CD4-positive, alpha-beta T cell (primary cell): ENCODE measurements around the gene SAYSD1. TPM values are rescaled to one million over a fixed set of nuclear protein-coding genes. Genes with fewer than 3 reads are reported as not detected.

ENCODE experiments used
- ATAC-seq: fragments of 200-7000 bp; cut with Tn5 transposase; one replicate; pipeline ENCODE4 v1.10.0; 2022; ENCODE audit warnings: mild to moderate bottlenecking; ENCODE audit not compliant: poor library complexity
- CTCF ChIA-PET: fragments of 350-600 bp; sonication (Branson Sonifier 250); formaldehyde crosslinking; loops from one replicate; lab custom pipeline; 2021; ENCODE audit warnings: antibody characterized with exemption, inconsistent platforms; lab: Charles Lee
- POLR2A ChIA-PET: fragments of 350-600 bp; sonication (Branson Sonifier 250); formaldehyde crosslinking; loops from one replicate; lab custom pipeline; 2021; ENCODE audit warnings: antibody characterized with exemption, inconsistent platforms; lab: Charles Lee
- DNase-seq, 14 experiments: peaks; one replicate each; pipeline ENCODE4 v3.0.0-alpha.2; 2013 to 2020; ENCODE audit warnings: mixed read lengths in 2 of 14
- H3K27ac ChIP-seq, 2 donors: one replicate each; pipeline versions ENCODE4 v1.5.1 to v1.7.0; 2013; ENCODE audit warnings: low read length in 2 of 2, low read depth in 1 of 2, mild to moderate bottlenecking in 1 of 2
- H3K27me3 ChIP-seq, 2 experiments: 1 replicate in 1 of 2; 2 replicates in 1 of 2; pipeline versions ENCODE4 v1.6.1 to v1.7.0; 2013; ENCODE audit warnings: low read length in 2 of 2, control low read depth in 1 of 2, mild to moderate bottlenecking in 1 of 2, moderate library complexity in 1 of 2; ENCODE audit not compliant: insufficient read depth in 2 of 2, control insufficient read depth in 1 of 2
- H3K36me3 ChIP-seq: one replicate; pipeline ENCODE4 v1.6.1; 2013; ENCODE audit warnings: low read length, control low read depth; ENCODE audit not compliant: insufficient read depth
- H3K4me1 ChIP-seq: one replicate; pipeline ENCODE4 v1.6.1; 2013; ENCODE audit warnings: low read length, control low read depth; ENCODE audit not compliant: insufficient read depth
- H3K4me3 ChIP-seq: one replicate; pipeline ENCODE4 v1.5.1; 2013; ENCODE audit warnings: mild to moderate bottlenecking, low read length, moderate library complexity
- H3K9me3 ChIP-seq, 2 experiments: 1 replicate in 1 of 2; 2 replicates in 1 of 2; pipeline versions ENCODE4 v1.6.1 to v1.7.0; 2013; ENCODE audit warnings: low read length in 2 of 2, mild to moderate bottlenecking in 2 of 2, control low read depth in 1 of 2, moderate library complexity in 1 of 2; ENCODE audit not compliant: control insufficient read depth in 1 of 2, insufficient read depth in 1 of 2
- H3K27ac Mint-ChIP-seq: one replicate; pipeline ENCODE4 v1.8.0; 2020; ENCODE audit warnings: mixed read lengths
- H3K27me3 Mint-ChIP-seq: one replicate; pipeline ENCODE4 v1.8.0; 2021; ENCODE audit warnings: mixed read lengths
- H3K36me3 Mint-ChIP-seq: one replicate; pipeline ENCODE4 v1.8.0; 2021; ENCODE audit warnings: low read depth, mixed read lengths
- H3K4me1 Mint-ChIP-seq: one replicate; pipeline ENCODE4 v1.8.0; 2021; ENCODE audit warnings: low read depth, mixed read lengths
- H3K4me3 Mint-ChIP-seq: one replicate; pipeline ENCODE4 v1.8.0; 2020; ENCODE audit warnings: mild to moderate bottlenecking, mixed read lengths
- H3K9me3 Mint-ChIP-seq: one replicate; pipeline ENCODE4 v1.8.0; 2020; ENCODE audit warnings: mixed read lengths
- CTCF ChIP-seq: fragments of 200-600 bp; IDR thresholded peaks from one replicate; pipeline ENCODE4 v1.8.0; 2022; ENCODE audit warnings: antibody characterized with exemption, mild to moderate bottlenecking
- intact Hi-C, 2 experiments: fragments of 100-400 bp; cut with DNase I in 1 of 2; cut with micrococcal nuclease in 1 of 2; formaldehyde crosslinking; loops; one replicate each; pipeline versions ENCODE4 v1.15.1 to v1.9.0; 2023 to 2025; cut with DNase I, micrococcal nuclease
- total RNA-seq, 174 experiments: library from RNA in 2 of 174; stranded (reverse) in 2 of 174; gene quantifications; one replicate each; pipeline ENCODE4 v1.2.3 and lab custom pipeline; 2021 to 2026

Gene SAYSD1
- total RNA-seq, 2 experiments from 2014 or later = 18.7 to 21.3 TPM

- Histone ChIP-seq H3K4me1 (no peaks in the 10 kb centered on the region), H3K27me3 (no peaks in the 10 kb centered on the region), H3K4me3 (no peak overlapping the region), H3K27ac (no peak overlapping the region), H3K9me3 (no peaks in the 10 kb centered on the region), H3K36me3 (no peaks in the 10 kb centered on the region)
- ATAC-seq (no peak), DNase-seq (no peak)
- POLR2A ChIA-PET = interaction anchor here (0.6 kb wide), 1 partner anchor 180 kb away, joined by 3 read pairs; no protein-coding TSS in a partner anchor
- TF ChIP-seq CTCF = no peak
- H3K9me3 Mint-ChIP-seq = no peaks in the 10 kb centered on the region
- no peak overlapping the region for H3K4me3 Mint-ChIP-seq
- CTCF ChIA-PET = no interaction called here
- no peaks in the 10 kb centered on the region for H3K27me3 Mint-ChIP-seq
- no peak overlapping the region for H3K27ac Mint-ChIP-seq
- H3K36me3 Mint-ChIP-seq = no peaks in the 10 kb centered on the region
- intact Hi-C loops = no loop called here
- no peaks in the 10 kb centered on the region for H3K4me1 Mint-ChIP-seq
Measured at GRCh38 chr6:39076623-39077535, 38.1 kb downstream of the SAYSD1 start.

- intact Hi-C loops = no loop called here
- TF ChIP-seq CTCF = no peak
- Histone ChIP-seq H3K4me1 (no peaks in the 10 kb centered on the region), H3K9me3 (no peaks in the 10 kb centered on the region), H3K4me3 (no peak overlapping the region), H3K27ac (no peak overlapping the region), H3K36me3 (no peaks in the 10 kb centered on the region), H3K27me3 (no peaks in the 10 kb centered on the region)
- ChIA-PET POLR2A (no interaction called here), CTCF (no interaction called here)
- no peak overlapping the region for H3K4me3 Mint-ChIP-seq
- H3K27me3 Mint-ChIP-seq = no peaks in the 10 kb centered on the region
- ATAC-seq = no peak
- H3K4me1 Mint-ChIP-seq = no peaks in the 10 kb centered on the region
- no peak overlapping the region for H3K27ac Mint-ChIP-seq
- H3K9me3 Mint-ChIP-seq = no peaks in the 10 kb centered on the region
- no peak for DNase-seq
- H3K36me3 Mint-ChIP-seq = no peaks in the 10 kb centered on the region
Measured at GRCh38 chr6:39075807-39076622, 39.0 kb downstream of the SAYSD1 start.

GRCh38 chr6:39075010-39075686 is 39.8 kb downstream of the SAYSD1 start:
- ChIA-PET POLR2A (no interaction called here), CTCF (no interaction called here)
- no peak overlapping the region for H3K4me3 ChIP-seq
- Mint-ChIP-seq H3K4me1 (no peaks in the 10 kb centered on the region), H3K36me3 (no peaks in the 10 kb centered on the region), H3K9me3 (no peaks in the 10 kb centered on the region), H3K27me3 (no peaks in the 10 kb centered on the region), H3K4me3 (no peak overlapping the region), H3K27ac (no peak overlapping the region)
- intact Hi-C loops = no loop called here
- ATAC-seq (no peak), DNase-seq (no peak)
- no peak for TF ChIP-seq CTCF
- H3K9me3 ChIP-seq = no peaks in the 10 kb centered on the region
- no peaks in the 10 kb centered on the region for H3K36me3 ChIP-seq
- no peaks in the 10 kb centered on the region for H3K27me3 ChIP-seq
- no peaks in the 10 kb centered on the region for H3K4me1 ChIP-seq
- H3K27ac ChIP-seq = no peak overlapping the region
